GM19239 (cell line): Measurements from ENCODE around the gene NBPF12.
"Not testable (repeated sequence)": the region's sequence is repeated elsewhere in the genome, so short reads cannot be mapped to it uniquely, and the experiment has no call there.

Experiments
- DNase-seq: peaks from one replicate; pipeline ENCODE4 v3.0.0; 2011; ENCODE audit warnings: low spot score; ENCODE audit not compliant: insufficient read length
- FAIRE-seq: peaks from 2 replicates; lab custom pipeline; 2011; peaks lifted over from hg19 to GRCh38; lab: Jason Lieb, UNC

NBPF12 gene

GRCh38 chr1:146938242-146938902 lies at the start of gene NBPF12:
NBPF12 (plus strand) TSS chr1:146938324; CDS start chr1:146960144, 21,820 bp downstream.
- FAIRE-seq, DNase-seq: not testable (repeated sequence)

- DNase-seq, FAIRE-seq: not testable (repeated sequence)
Observed at GRCh38 chr1:146891355-146891754, 46.8 kb upstream of the NBPF12 start.

- not testable (repeated sequence) for FAIRE-seq, DNase-seq
Observed at GRCh38 chr1:146892331-146892730, 45.8 kb upstream of the NBPF12 start.

GRCh38 chr1:146907565-146908261 lies 30.4 kb upstream of the NBPF12 start:
- FAIRE-seq, DNase-seq: not testable (repeated sequence)

GRCh38 chr1:146912975-146913374 lies 25.1 kb upstream of the NBPF12 start:
- DNase-seq, FAIRE-seq: not testable (repeated sequence)

GRCh38 chr1:146920811-146921210 lies 17.3 kb upstream of the NBPF12 start:
- not testable (repeated sequence) for DNase-seq, FAIRE-seq

- DNase-seq, FAIRE-seq: not testable (repeated sequence)
Observed at GRCh38 chr1:146922614-146923013, 15.5 kb upstream of the NBPF12 start.

- DNase-seq, FAIRE-seq: not testable (repeated sequence)
Observed at GRCh38 chr1:146924106-146924505, 14.0 kb upstream of the NBPF12 start.

GRCh38 chr1:146926413-146926812 lies 11.7 kb upstream of the NBPF12 start:
- not testable (repeated sequence) for FAIRE-seq, DNase-seq

- not testable (repeated sequence) for FAIRE-seq, DNase-seq
Observed at GRCh38 chr1:146930225-146930624, 7.9 kb upstream of the NBPF12 start.

- FAIRE-seq, DNase-seq: not testable (repeated sequence)
Observed at GRCh38 chr1:146934390-146935223, 3.5 kb upstream of the NBPF12 start.

- FAIRE-seq, DNase-seq: not testable (repeated sequence)
Observed at GRCh38 chr1:146937462-146937861, 662 bp upstream of the NBPF12 start.

GRCh38 chr1:146938927-146939786 lies 1.0 kb downstream of the NBPF12 start:
- not testable (repeated sequence) for DNase-seq, FAIRE-seq

- not testable (repeated sequence) for FAIRE-seq, DNase-seq
Observed at GRCh38 chr1:146940293-146940692, 2.2 kb downstream of the NBPF12 start.

GRCh38 chr1:146943342-146943886 lies 5.3 kb downstream of the NBPF12 start:
- not testable (repeated sequence) for DNase-seq, FAIRE-seq

GRCh38 chr1:146948127-146948526 lies 10.0 kb downstream of the NBPF12 start:
- not testable (repeated sequence) for DNase-seq, FAIRE-seq

- FAIRE-seq, DNase-seq: not testable (repeated sequence)
Observed at GRCh38 chr1:146964340-146964739, 26.2 kb downstream of the NBPF12 start.

GRCh38 chr1:146966351-146966750 lies 28.2 kb downstream of the NBPF12 start:
- DNase-seq, FAIRE-seq: not testable (repeated sequence)

GRCh38 chr1:146970656-146971055 lies 32.5 kb downstream of the NBPF12 start:
- not testable (repeated sequence) for DNase-seq, FAIRE-seq
